NCI-H82 treated with DMSO at 0.1 percent for 48 hours (cell line): Measurements from ENCODE around the gene ODF2.
"Not testable (repeated sequence)": the region's sequence is repeated elsewhere in the genome, so short reads cannot be mapped to it uniquely, and the experiment has no call there.

Experiments
- DNase-seq: peaks from one replicate; lab custom pipeline; 2025; ENCODE audit not compliant: unreplicated experiment; lab: John Stamatoyannopoulos, UW

The ODF2 gene

GRCh38 chr9:128482186-128482585 is 26.4 kb downstream of the ODF2 start:
- DNase-seq = no peak

GRCh38 chr9:128484686-128485413 is 29.0 kb downstream of the ODF2 start:
- DNase-seq = no peak

- DNase-seq = no peak
These were observed 29.6 kb downstream of the ODF2 start for GRCh38 chr9:128485414-128485855.

GRCh38 chr9:128486201-128486600 is 30.4 kb downstream of the ODF2 start:
- no peak for DNase-seq

GRCh38 chr9:128493424-128493823 is 37.6 kb downstream of the ODF2 start:
- DNase-seq = peak; percentile 75

- peak; percentile 14 for DNase-seq
These were observed 38.4 kb downstream of the ODF2 start for GRCh38 chr9:128494108-128494745.

GRCh38 chr9:128494746-128495129 is 38.9 kb downstream of the ODF2 start:
- no peak for DNase-seq

- no peak for DNase-seq
These were observed 39.5 kb downstream of the ODF2 start for GRCh38 chr9:128495296-128495695.

GRCh38 chr9:128495804-128496417 is 40.1 kb downstream of the ODF2 start:
- no peak for DNase-seq

- no peak for DNase-seq
These were observed 42.2 kb downstream of the ODF2 start for GRCh38 chr9:128497824-128498610.

GRCh38 chr9:128498911-128499310 is 43.1 kb downstream of the ODF2 start:
- no peak for DNase-seq

- DNase-seq = no peak
These were observed 44.1 kb downstream of the ODF2 start for GRCh38 chr9:128499920-128500319.

GRCh38 chr9:128503415-128503825 is 47.6 kb downstream of the ODF2 start:
- not testable (repeated sequence) for DNase-seq

GRCh38 chr9:128503870-128504269 is 48.1 kb downstream of the ODF2 start:
- no peak for DNase-seq

- DNase-seq = peak; percentile 71
These were observed 48.9 kb downstream of the ODF2 start, which contains the start of gene GLE1 for GRCh38 chr9:128504485-128505413. GLE1 (plus strand) TSS chr9:128504719; CDS start chr9:128504806, 87 bp downstream.

GRCh38 chr9:128505414-128505765 is 49.6 kb downstream of the ODF2 start:
- no peak for DNase-seq

GRCh38 chr9:128505906-128506305 is 50.1 kb downstream of the ODF2 start:
- not testable (repeated sequence) for DNase-seq

GRCh38 chr9:128512820-128513219 is 57.0 kb downstream of the ODF2 start:
- DNase-seq = no peak

GRCh38 chr9:128521956-128522355 is 66.2 kb downstream of the ODF2 start:
- DNase-seq = no peak

- DNase-seq = peak; percentile 79
These were observed 67.6 kb downstream of the ODF2 start for GRCh38 chr9:128523199-128523925.
